GM23338 (cell line): ENCODE results near the gene TMEM11. TPM values are rescaled to one million over a fixed set of nuclear protein-coding genes. Genes with fewer than 3 reads are reported as not detected.

ENCODE experiments used
- ATAC-seq: fragments of 200-7000 bp; cut with Tn5 transposase; 3 replicates; pipeline ENCODE4 v1.9.1; 2020
- DNase-seq: peaks from one replicate; pipeline ENCODE4 v3.0.0-alpha.2; 2015; ENCODE audit warnings: low spot score
- H2AFZ ChIP-seq: fragments of 200-600 bp; sonication (generic); 2 replicates; pipeline ENCODE4 v1.8.0; 2016; ENCODE audit warnings: antibody characterized with exemption, mild to moderate bottlenecking, moderate library complexity
- H3F3A ChIP-seq: fragments of 200-600 bp; sonication (generic); replicated peaks from 2 replicates; pipeline ENCODE4 v1.8.0; 2017; ENCODE audit warnings: antibody characterized with exemption, mixed run types, low read depth
- H3K27ac ChIP-seq: fragments of 200-600 bp; sonication (generic); 2 replicates; pipeline ENCODE4 v1.6.1; 2016; ENCODE audit warnings: low read depth
- H3K27me3 ChIP-seq: fragments of 200-600 bp; sonication (generic); 2 replicates; pipeline ENCODE4 v1.8.0; 2016; ENCODE audit warnings: mild to moderate bottlenecking, mixed run types, moderate library complexity; ENCODE audit not compliant: insufficient read depth
- H3K36me3 ChIP-seq: fragments of 200-600 bp; sonication (generic); 2 replicates; pipeline ENCODE4 v1.8.0; 2016; ENCODE audit warnings: mild to moderate bottlenecking; ENCODE audit not compliant: insufficient read depth
- H3K4me1 ChIP-seq: fragments of 200-600 bp; sonication (generic); 2 replicates; pipeline ENCODE4 v1.8.0; 2016; ENCODE audit warnings: mild to moderate bottlenecking, moderate library complexity; ENCODE audit not compliant: insufficient read depth
- H3K4me2 ChIP-seq: fragments of 200-600 bp; sonication (generic); 2 replicates; pipeline ENCODE4 v1.7.1; 2017; ENCODE audit warnings: mixed run types
- H3K4me3 ChIP-seq: fragments of 200-600 bp; sonication (generic); 2 replicates; pipeline ENCODE4 v1.6.1; 2016; ENCODE audit warnings: mixed run types
- H3K79me2 ChIP-seq: fragments of 200-600 bp; sonication (generic); replicated peaks from 2 replicates; pipeline ENCODE4 v1.8.0; 2017; ENCODE audit warnings: mild to moderate bottlenecking; ENCODE audit not compliant: insufficient read depth
- H3K9me2 ChIP-seq: fragments of 200-600 bp; sonication (generic); 2 replicates; pipeline ENCODE4 v1.8.0; 2017; ENCODE audit not compliant: insufficient read depth
- H4K20me1 ChIP-seq: fragments of 200-600 bp; sonication (generic); replicated peaks from 2 replicates; pipeline ENCODE4 v1.8.0; 2017; ENCODE audit warnings: mild to moderate bottlenecking; ENCODE audit not compliant: insufficient read depth
- H3K27ac Mint-ChIP-seq: 2 replicates; pipeline ENCODE4 v1.8.0; 2020; ENCODE audit warnings: inconsistent platforms, mild to moderate bottlenecking, moderate library complexity, mixed read lengths
- H3K27me3 Mint-ChIP-seq: 3 replicates; pipeline ENCODE4 v1.8.0; 2022; ENCODE audit warnings: low read depth, mild to moderate bottlenecking, moderate library complexity, mixed read lengths, inconsistent platforms; ENCODE audit not compliant: insufficient read depth, poor library complexity
- H3K36me3 Mint-ChIP-seq: 3 replicates; pipeline ENCODE4 v1.8.0; 2021; ENCODE audit warnings: low read depth, mild to moderate bottlenecking, inconsistent platforms, moderate library complexity, mixed read lengths
- H3K4me1 Mint-ChIP-seq: 3 replicates; pipeline ENCODE4 v1.8.0; 2020; ENCODE audit warnings: mild to moderate bottlenecking, inconsistent platforms, mixed read lengths
- H3K4me3 Mint-ChIP-seq: 3 replicates; pipeline ENCODE4 v1.8.0; 2021; ENCODE audit warnings: moderate library complexity, mild to moderate bottlenecking, inconsistent platforms, mixed read lengths
- H3K9me3 Mint-ChIP-seq: 3 replicates; pipeline ENCODE4 v1.8.0; 2020; ENCODE audit warnings: moderate library complexity, mild to moderate bottlenecking, inconsistent platforms, mixed read lengths
- EZH2 ChIP-seq: fragments of 200-600 bp; sonication (generic); IDR thresholded peaks from one replicate; pipeline ENCODE4 v1.8.0; 2017; ENCODE audit warnings: antibody characterized with exemption, mild to moderate bottlenecking, low read depth; ENCODE audit not compliant: unreplicated experiment
- EZH2phosphoT487 ChIP-seq: fragments of 200-600 bp; sonication (generic); IDR thresholded peaks from one replicate; pipeline ENCODE4 v1.8.1; 2018; ENCODE audit warnings: antibody characterized with exemption; ENCODE audit not compliant: unreplicated experiment
- JUNB ChIP-seq: IDR thresholded peaks from one replicate; pipeline ENCODE4 v1.6.1; 2016; ENCODE audit warnings: antibody characterized with exemption; ENCODE audit not compliant: unreplicated experiment
- NANOG ChIP-seq: IDR thresholded peaks from 2 replicates; pipeline ENCODE4 v1.6.1; 2016; ENCODE audit warnings: antibody characterized with exemption, borderline replicate concordance
- POLR2AphosphoS5 ChIP-seq: IDR thresholded peaks from 2 replicates; pipeline ENCODE4 v1.6.1; 2016; ENCODE audit warnings: antibody characterized with exemption, low read depth
- STAT1 ChIP-seq: IDR thresholded peaks from one replicate; pipeline ENCODE4 v1.6.1; 2016; ENCODE audit warnings: antibody characterized with exemption; ENCODE audit not compliant: unreplicated experiment
- ZNF114 ChIP-seq: fragments of 250-450 bp; sonication (Bioruptor Pico); IDR thresholded peaks from 2 replicates; pipeline ENCODE4 v1.5.0; 2020; ENCODE audit warnings: mild to moderate bottlenecking, moderate library complexity
- ZNF331 ChIP-seq: fragments of 250-450 bp; sonication (Bioruptor Pico); IDR thresholded peaks from 2 replicates; pipeline ENCODE4 v1.5.0; 2020; ENCODE audit warnings: low read depth, mild to moderate bottlenecking, moderate library complexity
- polyA plus RNA-seq: library from polyadenylated mRNA; unstranded; fragments of >200 nt; fragmentation: Nextera tagmentation; extraction: Ambion mirVana; gene quantifications from 2 replicates; pipeline ENCODE4 v1.2.1, GENCODE V29; 2016
- total RNA-seq: library from RNA; depleted of rRNA; stranded (reverse); fragments of >200 nt; shearing (Covaris generic); gene quantifications from 2 replicates; pipeline ENCODE4 v1.2.3, GENCODE V29; 2014
- TF ChIP-seq, protein P1 (sequence below): IDR thresholded peaks from 2 replicates; pipeline ENCODE4 v1.6.1; 2016; ENCODE audit warnings: antibody characterized with exemption
- TF ChIP-seq, protein P2 (sequence below), 2 experiments: fragments of 200-600 bp in 1 of 2; sonication (generic) in 1 of 2; conservative IDR thresholded peaks; 2 replicates each; pipeline versions ENCODE4 v1.5.1 to v1.6.1; 2016 to 2017; ENCODE audit warnings: antibody characterized with exemption in 2 of 2, low read depth in 2 of 2, mild to moderate bottlenecking in 2 of 2, moderate library complexity in 1 of 2
- TF ChIP-seq, protein P3 (sequence below): fragments of 250-450 bp; sonication (Bioruptor Pico); IDR thresholded peaks from 2 replicates; pipeline ENCODE4 v1.5.0; 2020; ENCODE audit warnings: mild to moderate bottlenecking, moderate library complexity

The TMEM11 gene
- total and polyA plus RNA-seq, 2 experiments from 2014 or later = 38.5 to 90.2 TPM

DNA sequence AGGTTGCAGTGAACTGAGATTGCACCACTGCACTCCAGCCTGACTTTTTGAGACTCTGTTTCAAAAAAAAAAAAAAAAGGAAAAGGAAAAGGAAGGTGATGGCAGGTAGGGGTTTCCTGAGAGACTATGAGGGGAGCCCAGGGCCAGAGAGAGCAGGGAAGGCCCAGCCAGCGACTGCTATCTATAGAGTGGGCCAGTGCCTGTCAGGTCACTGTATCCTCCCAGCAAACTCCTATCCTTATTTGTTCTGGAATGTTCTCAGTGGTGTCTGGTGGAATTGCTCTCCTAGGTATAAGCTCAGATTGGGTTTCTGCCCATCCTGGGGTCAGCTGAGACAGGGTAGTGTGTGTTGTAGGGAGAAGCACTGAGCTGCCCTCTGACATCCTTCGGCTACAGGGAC is 14.9 kb upstream of the TMEM11 start:
- Histone ChIP-seq H3K4me3 (no peak overlapping the region), H3K4me1 (no peaks in the 10 kb centered on the region), H3K4me2 (no peak overlapping the region), H3K9me2 (no peaks in the 10 kb centered on the region), H3K36me3 (no peaks in the 10 kb centered on the region), H3F3A (no peaks in the 10 kb centered on the region), H2AFZ (no peak overlapping the region), H3K27me3 (no peaks in the 10 kb centered on the region), H3K27ac (no peak overlapping the region), H4K20me1 (no peaks in the 10 kb centered on the region), H3K79me2 (no peaks in the 10 kb centered on the region)
- H3K4me3 Mint-ChIP-seq = no peak overlapping the region
- no peak for DNase-seq
- H3K36me3 Mint-ChIP-seq = no peaks in the 10 kb centered on the region; the same call in 2 of the 3 replicates
- no peak for ATAC-seq
- TF ChIP-seq POLR2AphosphoS5 (no peak), ZNF331 (no peak), EZH2 (no peak)
- TF ChIP-seq, protein P1, sequence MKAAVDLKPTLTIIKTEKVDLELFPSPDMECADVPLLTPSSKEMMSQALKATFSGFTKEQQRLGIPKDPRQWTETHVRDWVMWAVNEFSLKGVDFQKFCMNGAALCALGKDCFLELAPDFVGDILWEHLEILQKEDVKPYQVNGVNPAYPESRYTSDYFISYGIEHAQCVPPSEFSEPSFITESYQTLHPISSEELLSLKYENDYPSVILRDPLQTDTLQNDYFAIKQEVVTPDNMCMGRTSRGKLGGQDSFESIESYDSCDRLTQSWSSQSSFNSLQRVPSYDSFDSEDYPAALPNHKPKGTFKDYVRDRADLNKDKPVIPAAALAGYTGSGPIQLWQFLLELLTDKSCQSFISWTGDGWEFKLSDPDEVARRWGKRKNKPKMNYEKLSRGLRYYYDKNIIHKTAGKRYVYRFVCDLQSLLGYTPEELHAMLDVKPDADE = no peak
- no peak overlapping the region for H3K27ac Mint-ChIP-seq
- peaks cover 13% of the 10 kb centered on the region for H3K27me3 Mint-ChIP-seq
- no peaks in the 10 kb centered on the region; the same call in 2 of the 3 replicates for H3K4me1 Mint-ChIP-seq
- no peaks in the 10 kb centered on the region; the same call in 2 of the 3 replicates for H3K9me3 Mint-ChIP-seq

DNA sequence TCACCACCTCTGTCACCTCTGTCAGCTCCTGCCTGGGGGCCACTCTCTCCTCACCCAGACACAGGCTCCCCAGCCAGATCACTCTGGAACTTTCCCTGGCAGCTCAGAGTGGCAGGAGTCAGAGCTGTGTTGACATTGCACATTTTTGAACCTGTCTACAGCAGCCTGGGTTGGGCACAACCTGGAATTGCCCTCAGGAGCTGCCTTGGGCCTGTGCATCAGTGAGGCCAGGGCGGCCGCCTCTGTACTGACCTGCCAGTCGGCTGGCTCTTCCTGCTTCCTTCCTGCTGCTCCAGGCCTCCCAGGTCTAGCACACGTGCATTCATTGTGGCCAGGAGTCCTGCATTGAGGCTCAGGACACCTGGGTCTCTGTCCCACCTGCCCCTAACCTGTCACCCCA is 14.2 kb upstream of the TMEM11 start:
- Histone ChIP-seq H3K79me2 (no peaks in the 10 kb centered on the region), H4K20me1 (no peaks in the 10 kb centered on the region), H3K9me2 (no peaks in the 10 kb centered on the region), H3F3A (no peaks in the 10 kb centered on the region), H3K4me1 (no peaks in the 10 kb centered on the region), H3K4me2 (no peak overlapping the region), H3K4me3 (no peak overlapping the region), H3K27ac (no peak overlapping the region), H2AFZ (no peak overlapping the region), H3K36me3 (no peaks in the 10 kb centered on the region), H3K27me3 (no peaks in the 10 kb centered on the region)
- ATAC-seq = peak; percentile 20; the same call in 1 of the 3 replicates
- no peak for DNase-seq
- Mint-ChIP-seq H3K27ac (peak overlapping the region; percentile 79; the same call in 1 of the 2 replicates), H3K27me3 (peaks cover 12% of the 10 kb centered on the region), H3K4me3 (no peak overlapping the region), H3K4me1 (no peaks in the 10 kb centered on the region; the same call in 2 of the 3 replicates), H3K36me3 (no peaks in the 10 kb centered on the region; the same call in 2 of the 3 replicates), H3K9me3 (no peaks in the 10 kb centered on the region; the same call in 2 of the 3 replicates)
- TF ChIP-seq NANOG (no peak), EZH2phosphoT487 (no peak), POLR2AphosphoS5 (no peak), EZH2 (no peak), ZNF114 (CRISPR knock-in tag) (no peak), ZNF331 (no peak), JUNB (no peak), STAT1 (no peak)
- TF ChIP-seq, protein P2, sequence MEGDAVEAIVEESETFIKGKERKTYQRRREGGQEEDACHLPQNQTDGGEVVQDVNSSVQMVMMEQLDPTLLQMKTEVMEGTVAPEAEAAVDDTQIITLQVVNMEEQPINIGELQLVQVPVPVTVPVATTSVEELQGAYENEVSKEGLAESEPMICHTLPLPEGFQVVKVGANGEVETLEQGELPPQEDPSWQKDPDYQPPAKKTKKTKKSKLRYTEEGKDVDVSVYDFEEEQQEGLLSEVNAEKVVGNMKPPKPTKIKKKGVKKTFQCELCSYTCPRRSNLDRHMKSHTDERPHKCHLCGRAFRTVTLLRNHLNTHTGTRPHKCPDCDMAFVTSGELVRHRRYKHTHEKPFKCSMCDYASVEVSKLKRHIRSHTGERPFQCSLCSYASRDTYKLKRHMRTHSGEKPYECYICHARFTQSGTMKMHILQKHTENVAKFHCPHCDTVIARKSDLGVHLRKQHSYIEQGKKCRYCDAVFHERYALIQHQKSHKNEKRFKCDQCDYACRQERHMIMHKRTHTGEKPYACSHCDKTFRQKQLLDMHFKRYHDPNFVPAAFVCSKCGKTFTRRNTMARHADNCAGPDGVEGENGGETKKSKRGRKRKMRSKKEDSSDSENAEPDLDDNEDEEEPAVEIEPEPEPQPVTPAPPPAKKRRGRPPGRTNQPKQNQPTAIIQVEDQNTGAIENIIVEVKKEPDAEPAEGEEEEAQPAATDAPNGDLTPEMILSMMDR (conservative IDR thresholded peaks at IDR 0.05; ENCODE audit: low read depth in 2 of 2) = no peak
- TF ChIP-seq, protein P1 = no peak
- TF ChIP-seq, protein P3, sequence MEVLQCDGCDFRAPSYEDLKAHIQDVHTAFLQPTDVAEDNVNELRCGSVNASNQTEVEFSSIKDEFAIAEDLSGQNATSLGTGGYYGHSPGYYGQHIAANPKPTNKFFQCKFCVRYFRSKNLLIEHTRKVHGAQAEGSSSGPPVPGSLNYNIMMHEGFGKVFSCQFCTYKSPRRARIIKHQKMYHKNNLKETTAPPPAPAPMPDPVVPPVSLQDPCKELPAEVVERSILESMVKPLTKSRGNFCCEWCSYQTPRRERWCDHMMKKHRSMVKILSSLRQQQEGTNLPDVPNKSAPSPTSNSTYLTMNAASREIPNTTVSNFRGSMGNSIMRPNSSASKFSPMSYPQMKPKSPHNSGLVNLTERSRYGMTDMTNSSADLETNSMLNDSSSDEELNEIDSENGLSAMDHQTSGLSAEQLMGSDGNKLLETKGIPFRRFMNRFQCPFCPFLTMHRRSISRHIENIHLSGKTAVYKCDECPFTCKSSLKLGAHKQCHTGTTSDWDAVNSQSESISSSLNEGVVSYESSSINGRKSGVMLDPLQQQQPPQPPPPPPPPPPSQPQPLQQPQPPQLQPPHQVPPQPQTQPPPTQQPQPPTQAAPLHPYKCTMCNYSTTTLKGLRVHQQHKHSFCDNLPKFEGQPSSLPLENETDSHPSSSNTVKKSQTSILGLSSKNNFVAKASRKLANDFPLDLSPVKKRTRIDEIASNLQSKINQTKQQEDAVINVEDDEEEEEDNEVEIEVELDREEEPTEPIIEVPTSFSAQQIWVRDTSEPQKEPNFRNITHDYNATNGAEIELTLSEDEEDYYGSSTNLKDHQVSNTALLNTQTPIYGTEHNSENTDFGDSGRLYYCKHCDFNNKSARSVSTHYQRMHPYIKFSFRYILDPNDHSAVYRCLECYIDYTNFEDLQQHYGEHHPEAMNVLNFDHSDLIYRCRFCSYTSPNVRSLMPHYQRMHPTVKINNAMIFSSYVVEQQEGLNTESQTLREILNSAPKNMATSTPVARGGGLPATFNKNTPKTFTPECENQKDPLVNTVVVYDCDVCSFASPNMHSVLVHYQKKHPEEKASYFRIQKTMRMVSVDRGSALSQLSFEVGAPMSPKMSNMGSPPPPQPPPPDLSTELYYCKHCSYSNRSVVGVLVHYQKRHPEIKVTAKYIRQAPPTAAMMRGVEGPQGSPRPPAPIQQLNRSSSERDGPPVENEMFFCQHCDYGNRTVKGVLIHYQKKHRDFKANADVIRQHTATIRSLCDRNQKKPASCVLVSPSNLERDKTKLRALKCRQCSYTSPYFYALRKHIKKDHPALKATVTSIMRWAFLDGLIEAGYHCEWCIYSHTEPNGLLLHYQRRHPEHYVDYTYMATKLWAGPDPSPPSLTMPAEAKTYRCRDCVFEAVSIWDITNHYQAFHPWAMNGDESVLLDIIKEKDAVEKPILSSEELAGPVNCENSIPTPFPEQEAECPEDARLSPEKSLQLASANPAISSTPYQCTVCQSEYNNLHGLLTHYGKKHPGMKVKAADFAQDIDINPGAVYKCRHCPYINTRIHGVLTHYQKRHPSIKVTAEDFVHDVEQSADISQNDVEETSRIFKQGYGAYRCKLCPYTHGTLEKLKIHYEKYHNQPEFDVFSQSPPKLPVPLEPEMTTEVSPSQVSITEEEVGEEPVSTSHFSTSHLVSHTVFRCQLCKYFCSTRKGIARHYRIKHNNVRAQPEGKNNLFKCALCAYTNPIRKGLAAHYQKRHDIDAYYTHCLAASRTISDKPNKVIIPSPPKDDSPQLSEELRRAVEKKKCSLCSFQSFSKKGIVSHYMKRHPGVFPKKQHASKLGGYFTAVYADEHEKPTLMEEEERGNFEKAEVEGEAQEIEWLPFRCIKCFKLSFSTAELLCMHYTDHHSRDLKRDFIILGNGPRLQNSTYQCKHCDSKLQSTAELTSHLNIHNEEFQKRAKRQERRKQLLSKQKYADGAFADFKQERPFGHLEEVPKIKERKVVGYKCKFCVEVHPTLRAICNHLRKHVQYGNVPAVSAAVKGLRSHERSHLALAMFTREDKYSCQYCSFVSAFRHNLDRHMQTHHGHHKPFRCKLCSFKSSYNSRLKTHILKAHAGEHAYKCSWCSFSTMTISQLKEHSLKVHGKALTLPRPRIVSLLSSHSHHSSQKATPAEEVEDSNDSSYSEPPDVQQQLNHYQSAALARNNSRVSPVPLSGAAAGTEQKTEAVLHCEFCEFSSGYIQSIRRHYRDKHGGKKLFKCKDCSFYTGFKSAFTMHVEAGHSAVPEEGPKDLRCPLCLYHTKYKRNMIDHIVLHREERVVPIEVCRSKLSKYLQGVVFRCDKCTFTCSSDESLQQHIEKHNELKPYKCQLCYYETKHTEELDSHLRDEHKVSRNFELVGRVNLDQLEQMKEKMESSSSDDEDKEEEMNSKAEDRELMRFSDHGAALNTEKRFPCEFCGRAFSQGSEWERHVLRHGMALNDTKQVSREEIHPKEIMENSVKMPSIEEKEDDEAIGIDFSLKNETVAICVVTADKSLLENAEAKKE (CRISPR knock-in tag) = no peak
